HEK293T (cell line): ENCODE results near the gene MFAP2.

Source experiments
- ARNT ChIP-seq: fragments of 450-650 bp; IDR thresholded peaks from 2 replicates; pipeline ENCODE4 v1.6.1; 2017; ENCODE audit warnings: mild to moderate bottlenecking
- BHLHE40 ChIP-seq: fragments of 450-650 bp; IDR thresholded peaks from 2 replicates; pipeline ENCODE4 v1.6.1; 2016; ENCODE audit warnings: mild to moderate bottlenecking, moderate library complexity, borderline replicate concordance
- CTBP1 ChIP-seq: fragments of 450-650 bp; IDR thresholded peaks from 2 replicates; pipeline ENCODE4 v1.6.1; 2016; ENCODE audit warnings: borderline replicate concordance
- FOXA1 ChIP-seq: fragments of 450-650 bp; IDR thresholded peaks from 2 replicates; pipeline ENCODE4 v1.6.1; 2016; ENCODE audit warnings: mild to moderate bottlenecking
- FOXK2 ChIP-seq: fragments of 450-650 bp; IDR thresholded peaks from 2 replicates; pipeline ENCODE4 v1.6.1; 2016; ENCODE audit warnings: mild to moderate bottlenecking
- FOXM1 ChIP-seq: fragments of 450-650 bp; IDR thresholded peaks from 2 replicates; pipeline ENCODE4 v1.6.1; 2017; ENCODE audit warnings: mild to moderate bottlenecking, borderline replicate concordance
- HDGF ChIP-seq: fragments of 450-650 bp; IDR thresholded peaks from 2 replicates; pipeline ENCODE4 v1.6.1; 2017; ENCODE audit warnings: antibody characterized with exemption, borderline replicate concordance
- LEF1 ChIP-seq: fragments of 450-650 bp; IDR thresholded peaks from 2 replicates; pipeline ENCODE4 v1.6.1; 2017; ENCODE audit warnings: mild to moderate bottlenecking, borderline replicate concordance
- NFRKB ChIP-seq: fragments of 450-650 bp; IDR thresholded peaks from 2 replicates; pipeline ENCODE4 v1.6.1; 2016; ENCODE audit warnings: mild to moderate bottlenecking, moderate library complexity
- PKNOX1 ChIP-seq: fragments of 450-650 bp; IDR thresholded peaks from 2 replicates; pipeline ENCODE4 v1.6.1; 2016
- SP1 ChIP-seq: fragments of 450-650 bp; IDR thresholded peaks from 2 replicates; pipeline ENCODE4 v1.6.1; 2017
- SUZ12 ChIP-seq: fragments of 450-650 bp; IDR thresholded peaks from 2 replicates; pipeline ENCODE4 v1.6.1; 2016; ENCODE audit warnings: mild to moderate bottlenecking
- TARDBP ChIP-seq: fragments of 450-650 bp; IDR thresholded peaks from 2 replicates; pipeline ENCODE4 v1.6.1; 2016
- ZNF384 ChIP-seq: fragments of 450-650 bp; IDR thresholded peaks from 2 replicates; pipeline ENCODE4 v1.6.1; 2016

- TF ChIP-seq ZNF384 (no peak), NFRKB (no peak), HDGF (no peak), FOXA1 (no peak), FOXK2 (no peak), ARNT (no peak), SUZ12 (no peak), FOXM1 (no peak), LEF1 (no peak), SP1 (no peak), BHLHE40 (no peak), TARDBP (no peak), CTBP1 (no peak), PKNOX1 (no peak)
These were observed 24.3 kb upstream of the MFAP2 start for GRCh38 chr1:17004466-17005364.
